GM10248 (cell line): Measurements from ENCODE around the gene CLEC4A.

Experiments
- CTCF ChIA-PET: fragments of 300-600 bp; sonication (Branson Sonifier 250); formaldehyde crosslinking; extraction: SDS; loops from one replicate; lab custom pipeline; 2021; ENCODE audit warnings: antibody characterized with exemption; lab: Yijun Ruan, JAX
- POLR2A ChIA-PET: fragments of 350-650 bp; sonication (Branson Sonifier 250); formaldehyde crosslinking; extraction: SDS; loops from one replicate; lab custom pipeline; 2020; ENCODE audit warnings: antibody characterized with exemption; lab: Yijun Ruan, JAX
- DNase-seq: peaks from one replicate; pipeline ENCODE4 v3.0.0; 2012; ENCODE audit errors: extremely low spot score
- TF ChIP-seq, protein P1 (sequence below): IDR thresholded peaks from 2 replicates; pipeline ENCODE4 v1.5.1; 2012; ENCODE audit warnings: mild to moderate bottlenecking, low read depth; ENCODE audit errors: extremely low read depth, missing control alignments, control extremely low read depth

The CLEC4A gene

DNA sequence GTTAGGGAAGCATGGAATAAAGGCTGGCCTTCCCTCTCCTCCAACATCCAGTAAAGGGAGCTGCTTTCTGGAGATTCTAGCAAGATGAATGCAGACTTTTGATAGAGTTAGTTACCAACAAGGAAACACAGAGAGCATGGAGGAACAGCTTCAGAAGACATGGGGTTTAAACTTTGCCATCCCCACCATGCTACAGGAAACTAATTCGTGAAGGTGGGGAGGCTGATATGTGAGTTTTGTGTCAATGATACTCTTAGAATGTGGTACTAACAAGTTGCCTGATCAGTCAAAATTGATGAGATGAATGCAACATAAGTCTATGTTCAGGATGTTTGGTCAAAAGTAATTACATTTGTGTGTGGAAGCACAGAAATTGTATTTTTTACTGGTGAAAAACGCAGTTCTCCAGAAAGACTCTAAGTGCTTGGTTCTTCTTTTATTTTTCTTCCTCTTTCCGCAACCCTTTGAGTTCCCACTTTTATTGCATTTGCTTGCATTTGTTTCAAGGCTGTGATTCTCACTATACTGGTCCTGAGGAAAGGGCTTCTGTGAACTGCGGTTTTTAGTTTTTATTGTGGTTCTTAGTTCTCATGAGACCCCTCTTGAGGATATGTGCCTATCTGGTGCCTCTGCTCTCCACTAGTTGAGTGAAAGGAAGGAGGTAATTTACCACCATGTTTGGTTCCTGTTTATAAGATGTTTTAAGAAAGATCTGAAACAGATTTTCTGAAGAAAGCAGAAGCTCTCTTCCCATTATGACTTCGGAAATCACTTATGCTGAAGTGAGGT, at the start of gene CLEC4A:
CLEC4A (plus strand) TSS at position 494 of the 789 bp plus-strand sequence; CDS start at position 756, 262 bp downstream.
- POLR2A ChIA-PET = no interaction called here
- CTCF ChIA-PET = interaction anchor here (1.6 kb wide), 1 partner anchor 14 kb away, joined by 8 read pairs; no protein-coding TSS in a partner anchor
- peak; percentile 29 for DNase-seq
- TF ChIP-seq, protein P1, sequence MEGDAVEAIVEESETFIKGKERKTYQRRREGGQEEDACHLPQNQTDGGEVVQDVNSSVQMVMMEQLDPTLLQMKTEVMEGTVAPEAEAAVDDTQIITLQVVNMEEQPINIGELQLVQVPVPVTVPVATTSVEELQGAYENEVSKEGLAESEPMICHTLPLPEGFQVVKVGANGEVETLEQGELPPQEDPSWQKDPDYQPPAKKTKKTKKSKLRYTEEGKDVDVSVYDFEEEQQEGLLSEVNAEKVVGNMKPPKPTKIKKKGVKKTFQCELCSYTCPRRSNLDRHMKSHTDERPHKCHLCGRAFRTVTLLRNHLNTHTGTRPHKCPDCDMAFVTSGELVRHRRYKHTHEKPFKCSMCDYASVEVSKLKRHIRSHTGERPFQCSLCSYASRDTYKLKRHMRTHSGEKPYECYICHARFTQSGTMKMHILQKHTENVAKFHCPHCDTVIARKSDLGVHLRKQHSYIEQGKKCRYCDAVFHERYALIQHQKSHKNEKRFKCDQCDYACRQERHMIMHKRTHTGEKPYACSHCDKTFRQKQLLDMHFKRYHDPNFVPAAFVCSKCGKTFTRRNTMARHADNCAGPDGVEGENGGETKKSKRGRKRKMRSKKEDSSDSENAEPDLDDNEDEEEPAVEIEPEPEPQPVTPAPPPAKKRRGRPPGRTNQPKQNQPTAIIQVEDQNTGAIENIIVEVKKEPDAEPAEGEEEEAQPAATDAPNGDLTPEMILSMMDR = no peak

- POLR2A ChIA-PET = no interaction called here
- TF ChIP-seq, protein P1 = no peak
- CTCF ChIA-PET = interaction anchor here (5.6 kb wide), 1 partner anchor 31 kb away, joined by 34 read pairs; no protein-coding TSS in a partner anchor
- DNase-seq = no peak
Observed at GRCh38 chr12:8075935-8076334, 47.5 kb upstream of the CLEC4A start.

GRCh38 chr12:8076366-8076765, 47.1 kb upstream of the CLEC4A start:
- TF ChIP-seq, protein P1 = no peak
- DNase-seq = no peak
- CTCF ChIA-PET = interaction anchor here (1.5 to 5.6 kb wide), 4 partner anchors 10 to 37 kb away, joined by 4 to 34 read pairs (median 12); no protein-coding TSS in a partner anchor
- POLR2A ChIA-PET = no interaction called here

DNA sequence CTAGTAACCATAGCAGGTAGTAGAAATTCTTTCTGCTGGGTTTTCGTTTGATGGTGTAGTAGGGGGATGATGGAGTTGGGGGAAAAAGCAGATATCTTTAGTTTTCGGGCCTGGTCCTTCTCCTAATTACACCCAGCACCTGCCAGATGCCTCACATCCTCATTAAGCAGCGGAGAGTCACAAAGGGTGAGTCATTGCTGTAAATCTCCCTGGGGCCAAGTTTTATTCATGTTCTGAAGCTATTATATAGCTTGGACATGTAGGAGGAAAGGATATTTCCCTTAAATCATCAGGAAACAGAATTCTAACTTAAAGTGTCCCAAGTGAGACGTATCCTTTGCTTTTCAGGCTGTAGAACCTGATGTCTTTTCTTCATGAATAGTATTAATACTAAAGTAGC, 46.2 kb upstream of the CLEC4A start:
- DNase-seq = no peak
- TF ChIP-seq, protein P1 = no peak
- POLR2A ChIA-PET = no interaction called here

GRCh38 chr12:8078398-8078797, 45.0 kb upstream of the CLEC4A start:
- TF ChIP-seq, protein P1 = peak; percentile 26
- ChIA-PET POLR2A (no interaction called here), CTCF (interaction anchor here (0.6 to 5.6 kb wide), 16 partner anchors 8 to 216 kb away, joined by 3 to 34 read pairs (median 5); partner anchors contain the start of gene C3AR1)
- DNase-seq = peak; percentile 32

More for the DNA sequence above, 46.2 kb upstream of the CLEC4A start:
- CTCF ChIA-PET = interaction anchor here (1.2 to 5.6 kb wide), 9 partner anchors 10 to 42 kb away, joined by 3 to 34 read pairs (median 5); no protein-coding TSS in a partner anchor

GRCh38 chr12:8078916-8079315, 44.5 kb upstream of the CLEC4A start:
- no peak for DNase-seq
- TF ChIP-seq, protein P1 = no peak
- POLR2A ChIA-PET = no interaction called here
- CTCF ChIA-PET = interaction anchor here (0.6 to 5.6 kb wide), 13 partner anchors 9 to 146 kb away, joined by 3 to 34 read pairs (median 5); partner anchors contain the start of gene C3AR1
